ENCODE measurements around the gene KIAA1549. TPM values are rescaled to one million over a fixed set of nuclear protein-coding genes. Genes with fewer than 3 reads are reported as not detected.

Gene KIAA1549
- total RNA-seq, 2 donors from 2014 or later: 18.7 to 19.3 TPM

- Histone ChIP-seq H3K9ac (ENCODE audit: extremely low read depth, low read length, poor library complexity, severe bottlenecking) (no peak overlapping the region), H3K27me3 (ENCODE audit: control insufficient read depth, insufficient read depth, low read length, poor library complexity, severe bottlenecking) (no peaks in the 10 kb centered on the region), H3K4me3 (ENCODE audit: low read length) (no peak overlapping the region), H3K27ac (ENCODE audit: low read depth, low read length) (no peak overlapping the region), H3K9me3 (ENCODE audit: control insufficient read depth, low read length) (peaks cover 14% of the 10 kb centered on the region), H3K4me1 (ENCODE audit: control insufficient read depth, insufficient read depth, low read length) (no peaks in the 10 kb centered on the region), H3K36me3 (ENCODE audit: control insufficient read depth, insufficient read depth, low read length) (no peaks in the 10 kb centered on the region)
- Mint-ChIP-seq H3K36me3 (ENCODE audit: low read depth) (no peaks in the 10 kb centered on the region), H3K27me3 (ENCODE audit: insufficient read depth) (no peaks in the 10 kb centered on the region), H3K9me3 (peaks cover 12% of the 10 kb centered on the region), H3K4me3 (no peak overlapping the region), H3K4me1 (no peaks in the 10 kb centered on the region), H3K27ac (no peak overlapping the region)
- no peak for DNase-seq
- no peak for TF ChIP-seq CTCF (conservative IDR thresholded peaks at IDR 0.05)
- WGBS, 2 experiments (ENCODE audit: insufficient coverage in 1 of 2, insufficient read length in 1 of 2): 94% methylated on average over 2 to 3 of the region's 3 CpGs
Measured at GRCh38 chr7:138999414-138999813, 18.2 kb upstream of the KIAA1549 start.

- Histone ChIP-seq H3K36me3 (ENCODE audit: control insufficient read depth, insufficient read depth, low read length) (no peaks in the 10 kb centered on the region), H3K9ac (ENCODE audit: extremely low read depth, low read length, poor library complexity, severe bottlenecking) (no peak overlapping the region), H3K9me3 (ENCODE audit: control insufficient read depth, low read length) (peaks cover 15% of the 10 kb centered on the region), H3K4me1 (ENCODE audit: control insufficient read depth, insufficient read depth, low read length) (no peaks in the 10 kb centered on the region), H3K27me3 (ENCODE audit: control insufficient read depth, insufficient read depth, low read length, poor library complexity, severe bottlenecking) (no peaks in the 10 kb centered on the region), H3K27ac (ENCODE audit: low read depth, low read length) (no peak overlapping the region), H3K4me3 (ENCODE audit: low read length) (no peak overlapping the region)
- 88 to 90% methylated on average over 4 to 8 of the region's 8 CpGs for WGBS, 2 experiments (ENCODE audit: insufficient coverage in 1 of 2, insufficient read length in 1 of 2)
- H3K36me3 Mint-ChIP-seq (ENCODE audit: low read depth): no peaks in the 10 kb centered on the region
- no peaks in the 10 kb centered on the region for H3K27me3 Mint-ChIP-seq (ENCODE audit: insufficient read depth)
- H3K9me3 Mint-ChIP-seq: peaks cover 12% of the 10 kb centered on the region
- H3K4me3 Mint-ChIP-seq: no peak overlapping the region
- no peak for TF ChIP-seq CTCF (conservative IDR thresholded peaks at IDR 0.05)
- peaks cover 4% of the 10 kb centered on the region for H3K4me1 Mint-ChIP-seq
- no peak overlapping the region for H3K27ac Mint-ChIP-seq
- no peak for DNase-seq
Measured at GRCh38 chr7:138992052-138992531, 10.9 kb upstream of the KIAA1549 start.

GRCh38 chr7:138987686-138988085 lies 6.5 kb upstream of the KIAA1549 start:
- Mint-ChIP-seq H3K4me3 (no peak overlapping the region), H3K27me3 (ENCODE audit: insufficient read depth) (peaks cover 4% of the 10 kb centered on the region), H3K9me3 (peaks cover 14% of the 10 kb centered on the region), H3K27ac (no peak overlapping the region), H3K36me3 (ENCODE audit: low read depth) (no peaks in the 10 kb centered on the region), H3K4me1 (peaks cover 4% of the 10 kb centered on the region)
- 87 to 100% methylated on average over 1 of the region's 1 CpG for WGBS, 2 experiments (ENCODE audit: insufficient coverage in 1 of 2, insufficient read length in 1 of 2)
- peak overlapping the region; percentile 14 for H3K4me3 ChIP-seq (ENCODE audit: low read length)
- no peak overlapping the region for H3K9ac ChIP-seq (ENCODE audit: extremely low read depth, low read length, poor library complexity, severe bottlenecking)
- H3K9me3 ChIP-seq (ENCODE audit: control insufficient read depth, low read length): peaks cover 15% of the 10 kb centered on the region
- no peak overlapping the region for H3K27ac ChIP-seq (ENCODE audit: low read depth, low read length)
- no peaks in the 10 kb centered on the region for H3K4me1 ChIP-seq (ENCODE audit: control insufficient read depth, insufficient read depth, low read length)
- no peaks in the 10 kb centered on the region for H3K36me3 ChIP-seq (ENCODE audit: control insufficient read depth, insufficient read depth, low read length)
- no peak for DNase-seq
- peaks cover 3% of the 10 kb centered on the region for H3K27me3 ChIP-seq (ENCODE audit: control insufficient read depth, insufficient read depth, low read length, poor library complexity, severe bottlenecking)
- TF ChIP-seq CTCF (conservative IDR thresholded peaks at IDR 0.05): no peak

All from endodermal cell (in vitro differentiated cells).